K562 (cell line): ENCODE results near the gene HEY2. TPM values are rescaled to one million over a fixed set of nuclear protein-coding genes. Genes with fewer than 3 reads are reported as not detected.

Experiments used
- CHAMP1 ChIP-seq: fragments of 450-650 bp; IDR thresholded peaks from 2 replicates; pipeline ENCODE4 v1.6.1; 2016; ENCODE audit warnings: mild to moderate bottlenecking
- CREB1 ChIP-seq, 2 experiments: sonication (generic) in 1 of 2; formaldehyde crosslinking in 1 of 2; IDR thresholded peaks; 2 replicates each; pipeline versions ENCODE4 v1.6.1 to v1.8.0; 2012 to 2022; ENCODE audit warnings: inconsistent platforms in 1 of 2, mild to moderate bottlenecking in 1 of 2, missing genetic modification reagents in 1 of 2, moderate library complexity in 1 of 2
- DNMT1 ChIP-seq: fragments of 450-650 bp; IDR thresholded peaks from 2 replicates; pipeline ENCODE4 v1.6.1; 2016; ENCODE audit warnings: antibody characterized with exemption, mild to moderate bottlenecking
- FOXJ3 ChIP-seq: sonication (generic); formaldehyde crosslinking; IDR thresholded peaks from 2 replicates; pipeline ENCODE4 v1.4.0; 2020; ENCODE audit warnings: mild to moderate bottlenecking, missing genetic modification reagents
- FOXK2 ChIP-seq, 2 experiments: fragments of 450-650 bp; IDR thresholded peaks in 1 of 2; conservative IDR thresholded peaks in 1 of 2; 2 replicates each; pipeline ENCODE4 v1.6.1; 2016; ENCODE audit warnings: low read depth in 2 of 2, mild to moderate bottlenecking in 1 of 2
- GATAD2B ChIP-seq: fragments of 450-650 bp; IDR thresholded peaks from 2 replicates; pipeline ENCODE4 v1.6.1; 2017; ENCODE audit warnings: mild to moderate bottlenecking, borderline replicate concordance
- LCOR ChIP-seq: sonication (generic); formaldehyde crosslinking; IDR thresholded peaks from 2 replicates; pipeline ENCODE4 v1.8.0; 2022; ENCODE audit warnings: mild to moderate bottlenecking, missing genetic modification reagents
- MYNN ChIP-seq, 2 experiments: sonication (generic); formaldehyde crosslinking in 1 of 2; IDR thresholded peaks; 2 replicates each; pipeline versions ENCODE4 v1.5.0 to v1.6.1; 2016 to 2020; ENCODE audit warnings: antibody characterized with exemption in 1 of 2, missing genetic modification reagents in 1 of 2
- NCOA2 ChIP-seq, 2 experiments: fragments of 450-650 bp; IDR thresholded peaks; 2 replicates each; pipeline ENCODE4 v1.6.1; 2018; ENCODE audit warnings: mild to moderate bottlenecking in 2 of 2, moderate library complexity in 1 of 2; ENCODE audit not compliant: partially characterized antibody in 2 of 2
- NR4A1 ChIP-seq, 2 experiments: fragments of 250-450 bp in 1 of 2; fragments of 450-650 bp in 1 of 2; sonication (Bioruptor Pico) in 1 of 2; IDR thresholded peaks; 2 replicates each; pipeline versions ENCODE4 v1.4.0 to v1.6.1; 2016 to 2020; ENCODE audit warnings: mild to moderate bottlenecking in 2 of 2, missing compliant biosample characterization in 1 of 2, missing genetic modification characterization in 1 of 2, moderate library complexity in 1 of 2
- PCBP1 ChIP-seq: fragments of 200-400 bp; formaldehyde crosslinking; IDR thresholded peaks from 2 replicates; pipeline ENCODE4 v1.6.1; 2018; ENCODE audit warnings: mild to moderate bottlenecking, low read depth, low read length; ENCODE audit not compliant: poor library complexity, severe bottlenecking
- RB1 ChIP-seq: fragments of 450-650 bp; IDR thresholded peaks from 2 replicates; pipeline ENCODE4 v1.6.1; 2017; ENCODE audit warnings: low read depth, mild to moderate bottlenecking
- RBM25 ChIP-seq: fragments of 200-400 bp; formaldehyde crosslinking; IDR thresholded peaks from 2 replicates; pipeline ENCODE4 v1.6.1; 2018; ENCODE audit warnings: low read length, low read depth, moderate library complexity; ENCODE audit not compliant: severe bottlenecking
- SP1 ChIP-seq: sonication (generic); formaldehyde crosslinking; IDR thresholded peaks from 2 replicates; pipeline ENCODE4 v1.8.1; 2022; ENCODE audit warnings: mild to moderate bottlenecking, missing genetic modification reagents
- SREBF1 ChIP-seq: fragments of 150-350 bp; IDR thresholded peaks from 2 replicates; pipeline ENCODE4 v1.6.1; 2014; ENCODE audit warnings: antibody characterized with exemption, low read depth, low read length, borderline replicate concordance
- ZNF408 ChIP-seq: fragments of 250-450 bp; sonication (Bioruptor Pico); IDR thresholded peaks from 2 replicates; pipeline ENCODE4 v1.4.0; 2020; ENCODE audit warnings: low read depth, mild to moderate bottlenecking, moderate library complexity
- ZNF592 ChIP-seq: fragments of 450-650 bp; IDR thresholded peaks from 2 replicates; pipeline ENCODE4 v1.6.1; 2017; ENCODE audit warnings: antibody characterized with exemption, mild to moderate bottlenecking
- ZNF717 ChIP-seq: fragments of 250-450 bp; sonication (Bioruptor Pico); IDR thresholded peaks from 2 replicates; pipeline ENCODE4 v1.5.0; 2021
- polyA plus RNA-seq, 8 experiments: library from polyadenylated mRNA; depleted of rRNA in 4 of 8; stranded (reverse) in 5 of 8; unstranded in 3 of 8; fragments of >200 nt; fragmentation: Nextera tagmentation in 2 of 8; fragmentation: Illumina TruSeq in 1 of 8; extraction: Ambion mirVana in 2 of 8; extraction: Trizol in 1 of 8; gene quantifications; 2 replicates each; pipeline versions ENCODE4 v1.2.1 to v1.2.3, GENCODE V29; 2011 to 2014; ENCODE audit warnings: inconsistent platforms in 1 of 8, missing spikeins in 1 of 8
- total RNA-seq, 7 experiments: library from RNA; depleted of rRNA in 6 of 7; stranded (reverse); fragments of >200 nt in 6 of 7; fragmentation: Illumina TruSeq in 2 of 7; extraction: Trizol in 2 of 7; gene quantifications; 2 replicates each; pipeline versions ENCODE4 v1.2.1 to v1.2.3, GENCODE V29; 2011 to 2021; ENCODE audit warnings: low replicate concordance in 1 of 7
- TF ChIP-seq, protein P1 (sequence below): fragments of 250-450 bp; sonication (Bioruptor Pico); IDR thresholded peaks from 2 replicates; pipeline ENCODE4 v1.8.0; 2022; ENCODE audit warnings: moderate library complexity, mild to moderate bottlenecking, inconsistent platforms

Gene HEY2
- total and polyA plus RNA-seq, 9 of the 15 experiments (the other 6 are each of a cell fraction or from before 2014, with no cell fraction given), result 0.03 to 0.07 (median 0.06) TPM; not detected in 5

- TF ChIP-seq ZNF592, result peak; percentile 77
- TF ChIP-seq ZNF717 (CRISPR knock-in tag), result no peak
- TF ChIP-seq GATAD2B, result peak; percentile 76; the same call in 1 of the 2 replicates
- TF ChIP-seq FOXK2 (conservative IDR thresholded peaks at IDR 0.05 in 1 of 2, IDR thresholded peaks at IDR 0.05 in 1 of 2; ENCODE audit: low read depth in 2 of 2), result no peak
- TF ChIP-seq NCOA2 (IDR thresholded peaks at IDR 0.05; ENCODE audit: partially characterized antibody in 2 of 2), result no peak
- TF ChIP-seq, protein P1, sequence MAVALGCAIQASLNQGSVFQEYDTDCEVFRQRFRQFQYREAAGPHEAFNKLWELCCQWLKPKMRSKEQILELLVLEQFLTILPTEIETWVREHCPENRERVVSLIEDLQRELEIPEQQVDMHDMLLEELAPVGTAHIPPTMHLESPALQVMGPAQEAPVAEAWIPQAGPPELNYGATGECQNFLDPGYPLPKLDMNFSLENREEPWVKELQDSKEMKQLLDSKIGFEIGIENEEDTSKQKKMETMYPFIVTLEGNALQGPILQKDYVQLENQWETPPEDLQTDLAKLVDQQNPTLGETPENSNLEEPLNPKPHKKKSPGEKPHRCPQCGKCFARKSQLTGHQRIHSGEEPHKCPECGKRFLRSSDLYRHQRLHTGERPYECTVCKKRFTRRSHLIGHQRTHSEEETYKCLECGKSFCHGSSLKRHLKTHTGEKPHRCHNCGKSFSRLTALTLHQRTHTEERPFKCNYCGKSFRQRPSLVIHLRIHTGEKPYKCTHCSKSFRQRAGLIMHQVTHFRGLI (CRISPR knock-in tag), result no peak
- TF ChIP-seq RB1, result peak; percentile 57; the same call in 1 of the 2 replicates
- no peak for TF ChIP-seq ZNF408 (CRISPR knock-in tag)
- peak; percentile 64 for TF ChIP-seq RBM25
- no peak for TF ChIP-seq SREBF1
- TF ChIP-seq FOXJ3 (CRISPR knock-in tag), result no peak
- no peak for TF ChIP-seq NR4A1 (CRISPR knock-in tag; IDR thresholded peaks at IDR 0.05)
- TF ChIP-seq NR4A1 (tag; IDR thresholded peaks at IDR 0.05), result peak; percentile 45; the same call in 1 of the 2 replicates
- TF ChIP-seq SP1 (CRISPR knock-in tag), result peak; percentile 65; the same call in 1 of the 2 replicates
- no peak for TF ChIP-seq MYNN (IDR thresholded peaks at IDR 0.05)
- TF ChIP-seq MYNN (CRISPR knock-in tag; IDR thresholded peaks at IDR 0.05), result no peak
- TF ChIP-seq PCBP1, result peak; percentile 68
- TF ChIP-seq DNMT1, result no peak
- TF ChIP-seq CREB1 (IDR thresholded peaks at IDR 0.05), result peak; percentile 18; the same call in 1 of the 2 replicates
- no peak for TF ChIP-seq CREB1 (CRISPR knock-in tag; IDR thresholded peaks at IDR 0.05)
- no peak for TF ChIP-seq CHAMP1
- no peak; the same call in 1 of the 2 replicates for TF ChIP-seq LCOR (CRISPR knock-in tag)
Observed at GRCh38 chr6:125790358-125791150, 41.1 kb downstream of the HEY2 start, which contains the start of gene NCOA7 (continued).
